ENCODE results near the gene PTPRG. TPM values are rescaled to one million over a fixed set of nuclear protein-coding genes. Genes with fewer than 3 reads are reported as not detected.

Gene PTPRG
- total and polyA plus RNA-seq, 2 of the 13 experiments (the other 11 are each of a cell fraction or from before 2014, with no cell fraction given): 8.0 to 25.3 TPM

- TF ChIP-seq CBX5 (CRISPR knock-in tag; IDR thresholded peaks at IDR 0.05; ENCODE audit: borderline replicate concordance): no peak
- TF ChIP-seq ZNF510 (CRISPR knock-in tag; IDR thresholded peaks at IDR 0.05; ENCODE audit: low read depth): no peak
- peak; percentile 96 for TF ChIP-seq TEAD3 (CRISPR knock-in tag; optimal IDR thresholded peaks at IDR 0.05; ENCODE audit: borderline replicate concordance)
- TF ChIP-seq MTA1 (CRISPR knock-in tag; IDR thresholded peaks at IDR 0.05; ENCODE audit: borderline replicate concordance): no peak
- TF ChIP-seq DZIP1 (CRISPR knock-in tag; IDR thresholded peaks at IDR 0.05): no peak
- TF ChIP-seq ZNF280D (CRISPR knock-in tag; IDR thresholded peaks at IDR 0.05): no peak
- 0 out of 2 replicates have a peak, but pooled peaks have one; percentile 19 for TF ChIP-seq FOXA3 (CRISPR knock-in tag; IDR thresholded peaks at IDR 0.05)
- no peak for TF ChIP-seq SOX13 (IDR thresholded peaks at IDR 0.05)
- TF ChIP-seq SOX13 (CRISPR knock-in tag; conservative IDR thresholded peaks at IDR 0.05 in 1 of 2, IDR thresholded peaks at IDR 0.05 in 1 of 2): peak in 1 of 2 experiments; percentile 85; a peak in 2 of 4 replicates
- no peak for TF ChIP-seq THAP7 (CRISPR knock-in tag; IDR thresholded peaks at IDR 0.05)
- TF ChIP-seq ZMYM4 (CRISPR knock-in tag; IDR thresholded peaks at IDR 0.05): peak; percentile 46; the same call in 1 of the 2 replicates
- peak; percentile 52 for TF ChIP-seq RARA (CRISPR knock-in tag; IDR thresholded peaks at IDR 0.05)
- peak; percentile 44; the same call in 1 of the 2 replicates for TF ChIP-seq DPF2 (CRISPR knock-in tag; IDR thresholded peaks at IDR 0.05; ENCODE audit: borderline replicate concordance, low read depth)
- TF ChIP-seq ZNF124 (CRISPR knock-in tag; IDR thresholded peaks at IDR 0.05): no peak
- peak; percentile 30; the same call in 1 of the 2 replicates for TF ChIP-seq HNF1A (IDR thresholded peaks at IDR 0.05; ENCODE audit: low read depth)
- TF ChIP-seq HNF1A (CRISPR knock-in tag; IDR thresholded peaks at IDR 0.05; ENCODE audit: borderline replicate concordance): peak; percentile 44; the same call in 1 of the 2 replicates
- no peak for TF ChIP-seq PAF1 (CRISPR knock-in tag; IDR thresholded peaks at IDR 0.05)
- peak; percentile 73; the same call in 1 of the 2 replicates for TF ChIP-seq SALL1 (CRISPR knock-in tag; IDR thresholded peaks at IDR 0.05)
- TF ChIP-seq MED1 (CRISPR knock-in tag; IDR thresholded peaks at IDR 0.05): peak; percentile 56; the same call in 1 of the 2 replicates
- no peak for TF ChIP-seq ZNF263 (CRISPR knock-in tag; IDR thresholded peaks at IDR 0.05)
- peak; percentile 41; the same call in 1 of the 2 replicates for TF ChIP-seq ZNF331 (CRISPR knock-in tag; IDR thresholded peaks at IDR 0.05)
Observed at GRCh38 chr3:61627768-61628185, 66.4 kb downstream of the PTPRG start (continued).

Data from HepG2 (cell line).